HUDEP-2 (cell line): Measurements from ENCODE around the gene ADNP.
"Not testable (repeated sequence)": the region's sequence is repeated elsewhere in the genome, so short reads cannot be mapped to it uniquely, and the experiment has no call there.

Experiments used
- DNase-seq, 76 experiments: peaks; one replicate each; lab custom pipeline; 2025; ENCODE audit not compliant: unreplicated experiment in 76 of 76; lab: John Stamatoyannopoulos, UW

ADNP gene

GRCh38 chr20:50904067-50904570 is 27.1 kb downstream of the ADNP start:
- no peak for DNase-seq

- DNase-seq: peak in 72 of 76 experiments; percentile 6 to 89 (median 68)
These were observed 27.7 kb downstream of the ADNP start for GRCh38 chr20:50903353-50904051.

- no peak for DNase-seq
These were observed 29.9 kb downstream of the ADNP start for GRCh38 chr20:50901301-50901700.

DNA sequence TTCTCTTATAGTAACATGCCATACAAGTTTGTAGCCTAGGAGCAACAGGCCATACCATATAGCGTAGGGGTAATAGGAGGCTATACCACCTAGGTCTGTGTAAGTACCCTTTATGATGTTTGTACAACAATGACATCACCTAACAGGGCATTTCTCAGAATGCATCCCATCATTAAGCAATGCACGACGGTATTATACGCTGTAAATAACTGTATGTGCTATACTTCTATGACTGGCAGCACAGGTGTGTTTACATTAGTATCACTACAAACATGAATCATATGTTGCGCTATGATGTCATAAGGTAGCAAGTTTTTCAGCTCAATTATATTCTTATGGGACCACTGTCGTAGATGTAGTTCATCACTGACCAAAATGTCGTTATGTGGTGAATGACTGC is 31.0 kb downstream of the ADNP start:
- DNase-seq: no peak

DNA sequence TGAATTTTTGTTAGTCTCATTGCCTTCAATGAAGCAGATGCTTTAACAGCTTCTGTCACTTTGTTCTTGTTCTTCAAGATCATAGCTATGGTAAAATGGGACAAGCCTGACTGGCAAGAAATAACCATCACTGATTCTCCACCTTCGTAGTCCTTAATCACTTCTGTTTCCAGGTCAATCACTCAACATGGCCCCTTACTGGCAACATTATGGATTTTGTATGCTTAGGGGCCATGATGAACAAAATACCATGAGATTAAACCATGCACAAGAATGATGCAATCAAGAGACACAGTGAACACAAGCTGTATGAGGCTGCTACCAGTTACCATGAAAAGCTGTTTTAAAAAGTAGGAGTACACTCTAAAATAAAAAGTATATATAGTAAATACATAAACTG is 32.8 kb downstream of the ADNP start:
- no peak for DNase-seq

DNA sequence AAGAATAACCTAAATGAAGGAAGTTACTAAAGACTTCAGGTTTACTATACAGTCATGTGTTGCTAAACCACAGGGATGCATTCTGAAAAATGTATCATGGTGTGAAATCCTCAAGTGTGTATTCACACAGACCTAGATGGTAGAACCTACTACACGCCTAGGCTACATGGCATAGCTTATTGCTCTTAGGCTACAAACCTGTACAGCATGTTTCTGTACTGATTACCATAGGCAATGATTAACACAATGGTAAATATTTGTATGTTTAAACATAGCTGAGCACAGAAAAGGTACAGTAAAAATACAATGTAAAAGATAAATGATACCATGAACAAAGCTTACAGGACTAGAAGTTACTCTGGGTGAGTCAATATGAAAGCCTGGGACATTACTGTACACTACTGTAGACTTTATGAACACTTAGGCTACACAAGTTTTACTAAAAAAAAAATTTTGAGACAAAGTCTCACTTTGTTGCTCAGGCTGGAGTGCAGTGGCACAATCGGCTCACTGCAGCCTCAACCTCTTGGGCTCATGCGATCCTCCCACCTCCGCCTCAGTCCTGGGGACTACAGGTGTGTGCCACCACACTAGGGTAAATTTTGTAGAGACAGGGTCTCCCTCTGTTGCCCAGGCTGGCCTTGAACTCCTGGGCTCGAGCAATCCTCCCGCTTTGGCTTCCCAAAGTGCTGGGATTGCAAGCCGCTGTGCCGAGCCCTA is 36.0 kb downstream of the ADNP start:
- no peak for DNase-seq

DNA sequence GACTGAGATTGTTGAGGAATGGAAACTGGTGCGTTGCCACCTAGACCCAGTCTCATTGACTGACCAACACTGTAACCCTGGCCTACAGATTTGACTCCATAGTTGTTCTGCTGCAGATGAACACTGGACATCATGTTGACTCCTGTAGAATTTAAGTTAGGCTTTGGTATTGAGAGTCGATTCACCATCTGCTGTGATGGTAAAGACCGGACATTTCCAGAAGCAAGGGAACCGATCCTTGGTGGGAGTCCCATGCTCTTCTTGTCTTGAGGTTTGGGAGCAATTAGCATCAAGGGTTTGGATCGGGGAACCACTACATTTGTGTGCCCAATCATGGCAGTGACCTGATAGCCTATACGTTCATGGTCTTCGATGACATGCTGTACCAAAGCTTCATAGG is 37.6 kb downstream of the ADNP start:
- no peak for DNase-seq

DNA sequence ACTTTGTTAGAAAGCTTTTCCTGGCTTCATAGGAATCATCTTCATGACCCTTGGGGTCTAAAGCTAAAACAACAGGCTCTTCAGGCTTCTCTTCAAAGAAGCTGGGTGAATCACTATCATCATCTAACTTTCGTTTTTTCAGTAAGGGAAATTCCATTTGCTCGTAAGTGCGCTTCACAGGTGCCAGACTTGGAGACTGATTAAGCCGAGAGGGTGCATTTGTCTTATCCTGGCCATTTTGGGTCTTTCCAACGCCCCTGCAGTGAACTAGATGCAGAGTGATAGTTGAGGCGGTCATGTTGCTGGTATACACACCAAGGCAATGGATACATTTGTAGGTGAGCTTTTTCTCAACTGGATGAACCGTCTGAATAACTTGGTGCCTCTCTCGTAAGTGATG is 38.8 kb downstream of the ADNP start:
- no peak for DNase-seq

- DNase-seq: no peak
These were observed 40.1 kb downstream of the ADNP start for GRCh38 chr20:50891138-50891537.

GRCh38 chr20:50887576-50887975 is 43.7 kb downstream of the ADNP start:
- DNase-seq: no peak

DNA sequence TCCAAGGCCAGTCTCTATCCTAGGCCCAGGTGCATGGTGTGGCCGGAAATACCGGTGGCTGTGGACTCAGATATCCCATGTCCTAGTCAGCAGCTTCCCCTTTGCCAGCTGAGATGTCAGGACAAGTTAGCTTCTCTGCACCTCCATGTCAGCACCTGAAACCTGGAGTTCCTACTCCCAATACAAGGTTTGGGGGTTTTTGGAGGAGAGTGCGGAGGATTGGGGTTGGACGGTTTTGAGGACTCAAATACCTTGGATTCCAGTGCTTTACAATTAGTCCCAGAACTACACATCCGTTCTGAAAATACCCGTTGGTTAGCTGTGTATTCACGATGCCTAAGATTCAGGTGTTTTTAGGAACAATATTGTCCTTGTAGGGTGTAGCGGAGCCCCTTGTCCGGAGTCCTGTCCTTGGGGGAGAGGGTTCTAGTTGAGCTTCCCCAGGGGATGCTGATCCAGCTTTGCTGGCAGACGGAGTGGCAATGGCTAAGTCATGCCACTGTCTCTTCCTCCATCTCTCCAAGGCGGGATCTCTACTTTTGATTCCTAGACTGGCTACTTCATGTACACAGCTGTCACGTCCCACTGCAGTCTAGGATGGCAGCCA is 45.0 kb downstream of the ADNP start:
- DNase-seq: no peak

DNA sequence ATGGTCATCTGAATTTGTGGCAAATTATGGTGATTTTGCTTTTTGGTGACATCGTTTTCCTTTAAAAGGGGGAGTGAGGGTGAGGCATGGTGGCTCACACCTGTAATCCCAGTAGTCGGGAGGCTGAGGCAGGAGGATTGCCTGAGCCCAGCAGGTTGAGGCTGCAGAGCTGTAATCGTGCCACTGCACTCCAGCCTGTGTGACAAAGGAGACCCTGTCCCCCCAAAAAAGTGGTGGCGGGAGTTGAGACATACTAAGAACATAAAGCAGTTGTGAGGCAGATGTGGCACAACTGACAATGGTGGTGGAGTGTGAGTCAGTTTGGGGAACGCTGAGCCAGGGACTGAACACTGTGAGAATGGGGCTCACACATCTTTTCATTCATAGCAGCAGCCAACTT is 45.5 kb downstream of the ADNP start:
- DNase-seq: no peak

GRCh38 chr20:50885068-50885467 is 46.2 kb downstream of the ADNP start:
- no peak for DNase-seq

DNA sequence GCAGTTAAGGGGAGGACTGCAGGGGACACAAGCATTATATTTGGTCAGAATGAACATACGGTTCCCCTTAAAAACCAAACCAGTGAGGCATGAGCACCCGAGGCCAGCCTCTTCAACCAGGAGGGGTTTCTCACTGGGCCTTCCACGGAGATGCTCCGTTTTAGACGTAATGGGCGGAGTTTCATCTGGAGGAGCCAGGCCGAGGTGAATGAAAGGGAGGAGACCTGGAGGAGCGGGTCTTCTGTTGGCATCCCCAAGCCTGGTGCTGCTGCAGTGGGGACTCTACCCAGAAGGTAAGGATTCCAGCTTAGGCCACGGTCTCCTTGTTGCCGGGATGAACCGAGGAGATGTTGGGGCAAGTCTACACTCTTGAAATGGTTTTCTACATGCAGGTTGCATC is 47.4 kb downstream of the ADNP start:
- no peak for DNase-seq

DNA sequence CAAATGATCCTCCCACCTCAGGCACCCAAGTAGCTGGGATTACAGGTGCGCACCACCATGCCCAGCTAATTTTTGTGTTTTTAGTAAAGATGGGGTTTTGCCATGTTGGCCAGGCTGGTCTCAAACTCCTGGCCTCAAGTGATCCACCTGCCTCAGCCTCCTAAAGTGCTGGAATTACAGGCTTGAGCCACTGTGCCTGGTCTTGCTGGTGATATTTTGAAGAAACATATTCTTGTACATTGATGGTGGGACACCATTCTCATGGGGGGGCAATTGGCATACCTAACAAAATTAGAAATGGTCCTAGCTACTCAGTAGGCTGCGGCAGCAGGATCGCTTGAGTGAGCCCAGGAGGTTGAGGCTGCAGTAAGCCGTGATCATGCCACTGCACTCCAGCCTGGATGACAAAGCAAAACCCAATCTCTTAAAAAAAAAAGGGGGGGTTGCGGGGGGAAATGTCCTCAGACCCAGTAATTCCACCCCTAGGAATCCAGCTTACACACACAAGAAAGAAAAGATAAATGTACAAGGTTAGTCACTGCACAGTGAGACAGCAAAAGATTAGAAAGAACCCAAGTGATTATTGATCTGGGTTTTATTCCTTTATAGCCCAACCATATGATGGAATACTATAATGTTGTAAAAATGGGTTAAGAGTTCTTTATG is 49.3 kb downstream of the ADNP start:
- not testable (repeated sequence) for DNase-seq

DNA sequence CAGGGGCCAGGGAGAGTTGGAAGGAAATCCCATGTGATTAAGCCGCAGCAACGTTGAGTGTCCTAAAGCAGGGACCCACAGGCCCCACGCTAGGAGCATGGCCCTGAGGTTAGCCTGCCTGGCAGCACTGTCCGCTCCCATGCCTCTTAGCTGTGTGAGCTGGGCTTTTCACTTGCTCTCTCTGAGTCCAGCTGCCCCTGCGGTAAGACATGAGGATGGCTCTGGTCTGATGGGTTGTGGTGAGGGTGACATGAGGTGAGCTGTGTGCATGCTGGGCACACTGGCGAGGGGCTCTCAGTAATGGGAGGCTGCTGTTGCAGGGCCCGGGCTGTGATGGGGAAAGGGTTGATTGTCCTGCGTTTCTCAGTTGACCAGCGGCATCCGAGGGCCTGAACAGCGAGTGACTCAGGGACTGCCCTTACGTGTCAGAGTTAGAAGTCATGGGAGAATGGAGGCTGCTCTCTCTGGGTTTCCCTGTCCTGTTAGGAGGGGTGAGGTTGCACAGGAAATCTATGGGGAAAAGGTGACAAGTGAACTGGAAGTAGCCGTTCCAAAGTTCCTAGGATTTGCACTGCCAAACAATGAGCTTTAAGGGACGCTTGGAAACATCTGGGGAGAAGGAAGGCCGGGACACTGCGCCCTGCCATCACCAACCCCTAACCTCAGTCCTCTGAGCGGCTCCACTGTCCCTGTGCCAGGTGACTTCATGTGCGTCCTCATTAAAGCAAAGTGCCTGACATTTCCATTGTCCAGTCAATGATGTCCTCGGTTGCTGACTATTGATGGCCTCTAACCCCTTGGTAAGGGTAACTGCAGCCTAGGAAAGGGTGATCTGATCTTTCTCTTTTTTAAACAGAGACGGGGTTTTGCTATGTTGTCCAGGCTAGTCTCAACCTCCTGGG is 51.3 kb downstream of the ADNP start:
- no peak for DNase-seq

DNA sequence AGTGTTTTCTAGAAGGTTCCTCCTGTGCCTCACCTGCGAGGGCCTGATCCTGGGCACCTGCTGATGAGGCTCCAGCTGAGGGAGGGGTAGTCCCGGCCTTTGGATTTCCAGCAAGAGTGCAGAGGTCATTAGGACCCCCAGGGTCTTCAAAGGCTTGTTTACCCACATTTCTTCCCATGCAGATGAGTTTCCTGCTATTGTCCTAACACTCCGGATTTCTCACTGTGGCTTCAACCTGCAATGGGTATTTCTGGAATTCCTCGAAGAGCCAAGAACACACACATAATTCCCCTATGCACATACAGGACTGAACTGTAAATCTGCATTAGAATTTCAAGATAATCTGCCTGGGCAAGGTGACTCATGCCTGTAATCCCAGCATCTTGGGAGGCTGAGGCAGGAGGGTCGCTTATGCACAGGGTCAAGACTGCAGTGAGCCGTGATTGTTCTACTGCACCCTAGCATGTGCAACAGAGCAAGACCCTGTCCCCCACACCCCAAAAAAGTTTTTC is 53.9 kb downstream of the ADNP start:
- no peak for DNase-seq

DNA sequence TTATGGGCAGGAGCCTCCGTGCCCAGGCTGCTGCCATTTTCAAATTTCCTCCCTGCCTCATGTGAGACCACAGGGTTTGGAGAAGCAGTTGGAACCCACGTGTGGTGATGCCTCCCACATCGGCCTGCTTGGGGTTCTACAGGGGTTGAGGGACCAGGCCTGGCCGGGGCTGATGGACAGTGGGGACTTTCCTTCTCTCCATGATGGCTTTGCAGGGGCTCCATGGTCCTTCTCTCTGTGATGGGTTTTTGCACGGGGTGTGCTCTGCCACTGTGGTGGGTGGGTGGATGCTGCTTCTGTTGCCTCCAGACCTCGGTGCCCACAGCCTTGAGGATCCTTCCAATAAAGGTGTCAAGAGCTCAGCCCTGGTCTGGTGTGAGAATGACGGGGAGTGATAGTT is 54.4 kb downstream of the ADNP start:
- DNase-seq: no peak

DNA sequence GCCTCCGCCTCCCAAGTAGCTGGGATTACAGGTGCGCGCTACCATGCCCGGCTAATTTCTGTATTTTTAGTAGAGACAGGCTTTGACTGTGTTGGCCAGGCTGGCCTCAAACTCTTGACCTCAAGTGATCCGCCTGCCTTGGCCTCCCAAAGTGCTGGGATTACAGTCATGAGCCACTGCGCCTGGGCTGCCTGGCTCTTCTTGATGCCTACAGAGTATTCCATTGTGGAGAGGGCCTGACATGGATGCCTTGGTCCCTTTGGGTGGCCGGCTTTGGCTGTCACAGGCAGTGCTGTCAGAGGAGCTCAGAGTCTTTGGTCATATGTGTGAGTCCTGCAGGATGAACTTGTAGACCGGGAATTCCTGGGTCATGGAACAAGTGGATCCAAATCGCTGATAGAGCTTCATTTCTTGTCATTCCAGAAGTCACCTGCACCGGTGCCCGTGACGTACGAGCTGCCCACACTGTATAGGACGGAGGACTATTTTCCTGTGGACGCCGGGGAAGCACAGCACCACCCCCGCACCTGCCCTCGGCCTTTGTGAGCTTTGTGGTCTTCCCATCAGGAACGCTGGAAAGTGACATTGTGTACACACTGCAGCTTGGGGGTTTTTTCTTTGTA is 55.1 kb downstream of the ADNP start:
- no peak for DNase-seq
